ENCODE measurements around the gene HSPA5. TPM values are rescaled to one million over a fixed set of nuclear protein-coding genes. Genes with fewer than 3 reads are reported as not detected.

Gene HSPA5
- total RNA-seq, 1 donor from 2014 or later = 299 TPM

DNA sequence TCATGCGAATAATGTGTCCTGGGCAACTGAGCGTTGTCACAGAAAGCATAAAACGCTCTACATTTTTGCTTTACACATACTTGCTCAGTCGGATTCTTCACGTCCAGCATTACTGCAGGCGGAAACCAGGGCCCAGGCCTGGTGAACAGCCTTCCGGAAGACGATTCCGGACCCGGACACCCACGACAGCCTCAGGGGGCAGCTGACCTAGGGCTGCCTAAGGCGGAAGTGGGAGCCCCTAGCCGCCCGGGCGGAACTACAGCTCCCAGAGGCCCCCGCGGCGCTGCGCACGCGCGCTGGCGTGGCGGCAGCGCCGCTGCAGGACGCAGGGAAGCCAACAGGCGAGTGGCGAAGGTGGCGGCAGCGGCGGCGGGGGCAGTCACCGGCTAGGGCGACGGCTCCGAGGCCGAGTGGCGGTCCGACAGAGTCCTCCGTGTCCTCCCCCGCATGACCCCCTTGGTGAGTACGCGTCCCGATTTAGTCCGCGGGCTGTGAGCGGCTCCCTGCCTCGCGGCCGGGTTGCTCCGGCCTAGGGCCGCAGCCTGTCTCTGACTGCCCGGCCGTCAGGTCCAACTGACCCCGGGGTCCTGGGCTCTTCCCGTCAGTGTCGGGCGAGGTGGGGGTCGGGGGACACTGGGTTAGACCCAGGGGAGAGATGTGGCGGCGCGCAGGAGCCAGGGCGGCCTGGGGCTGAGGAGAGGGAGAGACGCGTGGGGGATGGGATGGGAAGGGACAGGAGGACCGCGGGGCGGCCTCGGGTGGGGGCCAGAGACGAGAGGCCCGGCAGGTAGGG is 20.6 kb upstream of the HSPA5 start, which contains the start of gene GAPVD1:
Gene GAPVD1 (plus strand): TSS at position 326 of the 793 bp plus-strand sequence. CDS start 37,096 bp downstream, outside the sequence.
- H3K27me3 Mint-ChIP-seq = no peaks in the 10 kb centered on the region
- TF ChIP-seq, protein P1, sequence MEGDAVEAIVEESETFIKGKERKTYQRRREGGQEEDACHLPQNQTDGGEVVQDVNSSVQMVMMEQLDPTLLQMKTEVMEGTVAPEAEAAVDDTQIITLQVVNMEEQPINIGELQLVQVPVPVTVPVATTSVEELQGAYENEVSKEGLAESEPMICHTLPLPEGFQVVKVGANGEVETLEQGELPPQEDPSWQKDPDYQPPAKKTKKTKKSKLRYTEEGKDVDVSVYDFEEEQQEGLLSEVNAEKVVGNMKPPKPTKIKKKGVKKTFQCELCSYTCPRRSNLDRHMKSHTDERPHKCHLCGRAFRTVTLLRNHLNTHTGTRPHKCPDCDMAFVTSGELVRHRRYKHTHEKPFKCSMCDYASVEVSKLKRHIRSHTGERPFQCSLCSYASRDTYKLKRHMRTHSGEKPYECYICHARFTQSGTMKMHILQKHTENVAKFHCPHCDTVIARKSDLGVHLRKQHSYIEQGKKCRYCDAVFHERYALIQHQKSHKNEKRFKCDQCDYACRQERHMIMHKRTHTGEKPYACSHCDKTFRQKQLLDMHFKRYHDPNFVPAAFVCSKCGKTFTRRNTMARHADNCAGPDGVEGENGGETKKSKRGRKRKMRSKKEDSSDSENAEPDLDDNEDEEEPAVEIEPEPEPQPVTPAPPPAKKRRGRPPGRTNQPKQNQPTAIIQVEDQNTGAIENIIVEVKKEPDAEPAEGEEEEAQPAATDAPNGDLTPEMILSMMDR (conservative IDR thresholded peaks at IDR 0.05) = peak; percentile 60
- H3K4me3 Mint-ChIP-seq = peak within 1 kb of the TSS; percentile 97
- DNase-seq (ENCODE audit: extremely low spot score, unreplicated experiment) = peak; percentile 92
- H3K36me3 Mint-ChIP-seq = peaks cover 17% of the 10 kb centered on the region
- peaks cover 40% of the 10 kb centered on the region for H3K4me1 Mint-ChIP-seq (ENCODE audit: unreplicated experiment)
- no peaks in the 10 kb centered on the region for H3K9me3 Mint-ChIP-seq
- H3K27ac Mint-ChIP-seq = peak within 1 kb of the TSS; percentile 87

DNA sequence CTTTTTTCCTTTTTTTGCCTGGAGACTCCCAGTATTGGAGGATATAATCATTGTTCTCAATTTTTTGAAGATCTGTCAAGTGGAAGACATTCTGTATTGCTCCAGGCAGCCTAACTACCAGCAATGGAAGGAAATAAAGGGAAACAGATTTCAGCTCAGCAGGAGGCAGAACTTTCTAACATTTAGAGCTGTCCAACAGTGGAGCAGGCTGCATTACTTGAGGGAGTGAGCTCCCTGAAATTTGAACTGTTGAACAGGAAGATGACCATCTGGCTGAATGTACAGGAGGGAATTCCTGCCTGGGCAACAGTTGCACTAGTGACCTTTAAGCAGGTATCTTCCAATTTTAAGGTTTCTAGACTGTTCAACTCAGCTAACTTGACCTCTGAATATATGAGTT is 19.4 kb upstream of the HSPA5 start:
- no peak for DNase-seq (ENCODE audit: extremely low spot score, unreplicated experiment)
- peaks cover 40% of the 10 kb centered on the region for H3K4me1 Mint-ChIP-seq (ENCODE audit: unreplicated experiment)
- H3K4me3 Mint-ChIP-seq = peak overlapping the region; percentile 97
- no peaks in the 10 kb centered on the region for H3K9me3 Mint-ChIP-seq
- peak overlapping the region; percentile 79 for H3K27ac Mint-ChIP-seq
- TF ChIP-seq, protein P1 (conservative IDR thresholded peaks at IDR 0.05) = no peak
- H3K27me3 Mint-ChIP-seq = no peaks in the 10 kb centered on the region
- H3K36me3 Mint-ChIP-seq = peaks cover 13% of the 10 kb centered on the region

- Mint-ChIP-seq H3K4me1 (ENCODE audit: unreplicated experiment) (peaks cover 35% of the 10 kb centered on the region), H3K27me3 (no peaks in the 10 kb centered on the region), H3K9me3 (no peaks in the 10 kb centered on the region), H3K36me3 (peaks cover 5% of the 10 kb centered on the region), H3K4me3 (no peak overlapping the region), H3K27ac (no peak overlapping the region)
- DNase-seq (ENCODE audit: extremely low spot score, unreplicated experiment) = no peak
- TF ChIP-seq, protein P1 (conservative IDR thresholded peaks at IDR 0.05) = no peak
These were observed 17.8 kb upstream of the HSPA5 start for GRCh38 chr9:125258832-125259534.

DNA sequence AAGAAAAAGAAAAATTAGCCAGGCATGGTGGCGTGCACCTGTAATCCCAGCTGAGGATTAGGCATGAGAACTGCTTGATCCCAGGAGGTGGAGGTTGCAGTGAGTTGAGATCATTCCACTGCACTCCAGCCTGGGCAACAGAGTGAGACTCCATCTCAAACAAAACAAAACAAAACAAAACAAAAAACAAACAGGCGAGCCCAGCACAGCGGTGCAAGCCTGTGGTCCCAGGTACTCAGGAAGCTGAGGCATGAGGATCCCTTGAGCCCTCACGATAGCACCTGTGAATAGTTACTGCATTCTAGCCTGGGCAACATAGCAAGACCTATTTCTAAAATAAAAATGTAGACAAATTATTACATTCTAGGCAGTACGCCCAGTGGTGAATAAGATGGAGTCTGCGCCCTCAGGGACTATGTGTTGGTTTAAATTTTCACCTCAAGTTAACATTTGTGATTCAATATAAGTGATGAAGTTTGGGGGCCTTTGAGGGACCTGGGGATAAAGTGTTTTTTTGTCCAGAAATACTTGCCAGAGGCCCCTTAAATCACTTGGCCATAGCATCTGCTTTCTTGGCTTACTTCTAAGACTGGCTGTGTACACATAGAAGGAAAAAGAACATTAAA is 17.1 kb upstream of the HSPA5 start:
- TF ChIP-seq, protein P1 (conservative IDR thresholded peaks at IDR 0.05) = no peak
- no peak overlapping the region for H3K27ac Mint-ChIP-seq
- no peaks in the 10 kb centered on the region for H3K9me3 Mint-ChIP-seq
- no peaks in the 10 kb centered on the region for H3K27me3 Mint-ChIP-seq
- no peaks in the 10 kb centered on the region for H3K36me3 Mint-ChIP-seq
- no peak overlapping the region for H3K4me3 Mint-ChIP-seq
- H3K4me1 Mint-ChIP-seq (ENCODE audit: unreplicated experiment) = peaks cover 31% of the 10 kb centered on the region
- no peak for DNase-seq (ENCODE audit: extremely low spot score, unreplicated experiment)

GRCh38 chr9:125255781-125256391 is 14.7 kb upstream of the HSPA5 start:
- Mint-ChIP-seq H3K27ac (no peak overlapping the region), H3K4me1 (ENCODE audit: unreplicated experiment) (peaks cover 17% of the 10 kb centered on the region), H3K9me3 (no peaks in the 10 kb centered on the region), H3K4me3 (no peak overlapping the region), H3K27me3 (no peaks in the 10 kb centered on the region), H3K36me3 (no peaks in the 10 kb centered on the region)
- TF ChIP-seq, protein P1 (conservative IDR thresholded peaks at IDR 0.05) = peak; percentile 65
- no peak for DNase-seq (ENCODE audit: extremely low spot score, unreplicated experiment)

All from type B pancreatic cell (in vitro differentiated cells).